Hepatocyte (in vitro differentiated cells): ENCODE measurements around the gene FOXM1. TPM values are rescaled to one million over a fixed set of nuclear protein-coding genes. Genes with fewer than 3 reads are reported as not detected.

ENCODE experiments used
- DNase-seq: peaks from one replicate; pipeline ENCODE4 v3.0.0-alpha.2; 2016; ENCODE audit warnings: low spot score
- H2AFZ ChIP-seq: fragments of 200-600 bp; sonication (generic); 2 replicates; pipeline ENCODE4 v1.6.0; 2016; ENCODE audit warnings: antibody characterized with exemption, mild to moderate bottlenecking
- H3K27ac ChIP-seq: fragments of 200-600 bp; sonication (generic); 2 replicates; pipeline ENCODE4 v1.5.1; 2016; ENCODE audit warnings: mild to moderate bottlenecking
- H3K27me3 ChIP-seq: fragments of 200-600 bp; sonication (generic); 2 replicates; pipeline ENCODE4 v1.6.1; 2016
- H3K36me3 ChIP-seq: fragments of 200-600 bp; sonication (generic); replicated peaks from 2 replicates; pipeline ENCODE4 v1.5.1; 2016; ENCODE audit warnings: low read depth; ENCODE audit not compliant: insufficient read depth
- H3K4me1 ChIP-seq: fragments of 200-600 bp; sonication (generic); 2 replicates; pipeline ENCODE4 v1.5.1; 2016; ENCODE audit warnings: mild to moderate bottlenecking, moderate library complexity; ENCODE audit not compliant: insufficient read depth
- H3K4me2 ChIP-seq: fragments of 200-600 bp; sonication (generic); 2 replicates; pipeline ENCODE4 v1.6.0; 2016
- H3K4me3 ChIP-seq: fragments of 200-600 bp; sonication (generic); 2 replicates; pipeline ENCODE4 v1.5.1; 2016; ENCODE audit warnings: mild to moderate bottlenecking
- H3K79me2 ChIP-seq: fragments of 200-600 bp; sonication (generic); 2 replicates; pipeline ENCODE4 v1.6.0; 2017; ENCODE audit warnings: mild to moderate bottlenecking
- H3K9me2 ChIP-seq: fragments of 200-600 bp; sonication (generic); replicated peaks from 2 replicates; pipeline ENCODE4 v1.6.0; 2017; ENCODE audit warnings: mild to moderate bottlenecking; ENCODE audit not compliant: insufficient read depth
- H3K9me3 ChIP-seq: fragments of 200-600 bp; sonication (generic); 2 replicates; pipeline ENCODE4 v1.5.1; 2016; ENCODE audit warnings: low read depth, mild to moderate bottlenecking
- H4K20me1 ChIP-seq: fragments of 200-600 bp; sonication (generic); 2 replicates; pipeline ENCODE4 v1.6.0; 2016; ENCODE audit warnings: mild to moderate bottlenecking; ENCODE audit not compliant: insufficient read depth, poor library complexity, severe bottlenecking
- EZH2 ChIP-seq: fragments of 200-600 bp; sonication (generic); IDR thresholded peaks from 2 replicates; pipeline ENCODE4 v1.6.1; 2016; ENCODE audit warnings: antibody characterized with exemption, mild to moderate bottlenecking, borderline replicate concordance
- EZH2phosphoT487 ChIP-seq: fragments of 200-600 bp; sonication (generic); IDR thresholded peaks from one replicate; pipeline ENCODE4 v1.6.1; 2018; ENCODE audit warnings: antibody characterized with exemption, mild to moderate bottlenecking, low read depth, moderate library complexity; ENCODE audit not compliant: unreplicated experiment, severe bottlenecking
- WGBS: methylation state at CpG from one replicate; pipeline ENCODE4 v1.1.6; 2016; ENCODE audit warnings: low lambda C conversion rate; ENCODE audit errors: missing lambda C conversion rate; 5-methylcytosine and 5-hydroxymethylcytosine counted together
- polyA plus RNA-seq: library from polyadenylated mRNA; unstranded; fragments of >200 nt; fragmentation: Nextera tagmentation; extraction: Ambion mirVana; gene quantifications from 2 replicates; pipeline ENCODE4 v1.2.1, GENCODE V29; 2016
- total RNA-seq: library from RNA; depleted of rRNA; stranded (reverse); fragments of >200 nt; gene quantifications from 2 replicates; pipeline ENCODE4 v1.2.3, GENCODE V29; 2014
- TF ChIP-seq, protein P1 (sequence below): fragments of 200-600 bp; sonication (generic); IDR thresholded peaks from 2 replicates; pipeline ENCODE4 v1.5.1; 2016; ENCODE audit warnings: antibody characterized with exemption, mild to moderate bottlenecking; ENCODE audit not compliant: poor library complexity

FOXM1 gene
- total and polyA plus RNA-seq, 2 experiments from 2014 or later = 6.8 to 11.0 TPM

DNA sequence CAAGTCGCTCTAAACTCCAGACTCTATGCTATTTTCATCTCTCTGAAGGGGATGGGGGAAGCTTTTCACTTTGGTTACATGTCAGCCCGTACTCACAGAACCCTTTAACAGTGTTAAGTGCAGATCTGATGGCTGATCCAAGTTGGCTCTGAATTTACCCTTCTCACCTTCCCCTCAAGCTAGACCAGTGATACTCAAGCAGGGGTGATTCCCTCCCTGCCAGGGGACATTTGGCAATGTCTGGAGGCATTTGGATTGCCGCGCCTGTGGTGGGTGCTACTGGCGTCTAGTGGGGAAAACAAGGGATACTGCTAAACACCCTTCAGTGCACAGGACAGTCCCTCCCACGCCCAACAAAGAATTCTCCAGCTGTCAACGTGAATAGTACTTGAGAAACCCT is 14.1 kb downstream of the FOXM1 start:
- Histone ChIP-seq H2AFZ (no peak overlapping the region), H3K4me3 (no peak overlapping the region), H3K27ac (no peak overlapping the region), H3K79me2 (no peaks in the 10 kb centered on the region), H3K9me2 (no peaks in the 10 kb centered on the region), H3K4me1 (no peaks in the 10 kb centered on the region), H3K27me3 (no peaks in the 10 kb centered on the region), H4K20me1 (no peaks in the 10 kb centered on the region), H3K9me3 (no peaks in the 10 kb centered on the region), H3K36me3 (no peaks in the 10 kb centered on the region), H3K4me2 (no peak overlapping the region)
- DNase-seq = no peak
- 97% methylated on average over 7 of the region's 7 CpGs for WGBS
- TF ChIP-seq EZH2phosphoT487 (no peak), EZH2 (no peak)
- TF ChIP-seq, protein P1, sequence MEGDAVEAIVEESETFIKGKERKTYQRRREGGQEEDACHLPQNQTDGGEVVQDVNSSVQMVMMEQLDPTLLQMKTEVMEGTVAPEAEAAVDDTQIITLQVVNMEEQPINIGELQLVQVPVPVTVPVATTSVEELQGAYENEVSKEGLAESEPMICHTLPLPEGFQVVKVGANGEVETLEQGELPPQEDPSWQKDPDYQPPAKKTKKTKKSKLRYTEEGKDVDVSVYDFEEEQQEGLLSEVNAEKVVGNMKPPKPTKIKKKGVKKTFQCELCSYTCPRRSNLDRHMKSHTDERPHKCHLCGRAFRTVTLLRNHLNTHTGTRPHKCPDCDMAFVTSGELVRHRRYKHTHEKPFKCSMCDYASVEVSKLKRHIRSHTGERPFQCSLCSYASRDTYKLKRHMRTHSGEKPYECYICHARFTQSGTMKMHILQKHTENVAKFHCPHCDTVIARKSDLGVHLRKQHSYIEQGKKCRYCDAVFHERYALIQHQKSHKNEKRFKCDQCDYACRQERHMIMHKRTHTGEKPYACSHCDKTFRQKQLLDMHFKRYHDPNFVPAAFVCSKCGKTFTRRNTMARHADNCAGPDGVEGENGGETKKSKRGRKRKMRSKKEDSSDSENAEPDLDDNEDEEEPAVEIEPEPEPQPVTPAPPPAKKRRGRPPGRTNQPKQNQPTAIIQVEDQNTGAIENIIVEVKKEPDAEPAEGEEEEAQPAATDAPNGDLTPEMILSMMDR = no peak

DNA sequence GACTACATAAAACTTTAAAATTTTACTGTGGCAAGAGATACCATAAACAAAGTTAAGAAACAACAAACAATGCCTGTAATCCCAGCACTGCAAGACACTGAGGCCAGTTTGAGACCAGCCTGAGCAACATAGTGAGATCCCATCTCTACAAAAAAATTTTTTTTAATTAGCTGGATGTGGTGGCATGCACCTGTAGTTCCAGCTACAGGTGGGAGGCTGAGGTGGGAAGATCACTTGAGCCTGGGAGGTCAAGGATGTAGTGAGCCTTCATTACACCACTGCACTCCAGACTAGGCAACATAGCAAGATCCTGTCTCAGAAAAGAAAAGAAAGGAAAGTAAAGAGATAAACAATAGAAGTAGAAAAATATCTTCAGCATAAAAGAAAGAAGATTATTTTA is 16.8 kb downstream of the FOXM1 start:
- DNase-seq = no peak
- TF ChIP-seq EZH2phosphoT487 (no peak), EZH2 (no peak)
- TF ChIP-seq, protein P1 = no peak
- no peaks in the 10 kb centered on the region for H4K20me1 ChIP-seq
- H3K9me2 ChIP-seq = no peaks in the 10 kb centered on the region
- no peaks in the 10 kb centered on the region for H3K79me2 ChIP-seq
- H3K4me1 ChIP-seq = no peaks in the 10 kb centered on the region
- no peak overlapping the region for H3K4me2 ChIP-seq
- H2AFZ ChIP-seq = no peak overlapping the region
- no peaks in the 10 kb centered on the region for H3K9me3 ChIP-seq
- no peaks in the 10 kb centered on the region for H3K36me3 ChIP-seq
- H3K27me3 ChIP-seq = no peaks in the 10 kb centered on the region
- H3K4me3 ChIP-seq = no peak overlapping the region
- H3K27ac ChIP-seq = no peak overlapping the region

DNA sequence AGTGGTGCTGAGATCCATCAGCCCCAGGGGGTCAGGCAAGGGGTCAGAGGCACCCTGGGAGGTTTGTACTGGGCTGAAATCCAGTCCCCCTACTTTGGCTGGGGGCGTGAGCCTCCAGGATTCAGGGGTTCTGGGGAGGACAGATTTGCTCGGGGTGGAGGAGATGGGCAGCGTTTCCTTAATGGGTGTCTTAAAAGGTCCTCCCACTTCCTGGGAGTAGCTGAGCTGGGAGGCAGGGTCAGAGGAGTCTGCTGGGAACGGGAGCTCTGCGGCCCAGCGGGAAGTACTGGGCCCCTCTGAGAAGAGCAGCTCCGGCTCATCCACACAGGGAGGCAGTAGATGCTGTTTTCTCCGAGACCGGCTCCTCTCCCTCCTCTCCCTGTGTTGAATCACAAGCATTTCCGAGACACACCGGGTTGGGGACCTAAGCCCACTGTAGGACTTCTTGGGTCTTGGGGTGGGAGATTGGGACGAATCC is 18.0 kb downstream of the FOXM1 start:
- Histone ChIP-seq H2AFZ (no peak overlapping the region), H3K9me2 (no peaks in the 10 kb centered on the region), H3K4me2 (no peak overlapping the region), H3K27ac (no peak overlapping the region), H3K9me3 (no peaks in the 10 kb centered on the region), H3K79me2 (no peaks in the 10 kb centered on the region), H3K4me3 (no peak overlapping the region), H3K27me3 (no peaks in the 10 kb centered on the region), H4K20me1 (no peaks in the 10 kb centered on the region), H3K36me3 (no peaks in the 10 kb centered on the region), H3K4me1 (no peaks in the 10 kb centered on the region)
- 94% methylated on average over 12 of the region's 12 CpGs for WGBS
- DNase-seq = no peak
- TF ChIP-seq, protein P1 = no peak
- no peak for TF ChIP-seq EZH2
- TF ChIP-seq EZH2phosphoT487 = no peak

DNA sequence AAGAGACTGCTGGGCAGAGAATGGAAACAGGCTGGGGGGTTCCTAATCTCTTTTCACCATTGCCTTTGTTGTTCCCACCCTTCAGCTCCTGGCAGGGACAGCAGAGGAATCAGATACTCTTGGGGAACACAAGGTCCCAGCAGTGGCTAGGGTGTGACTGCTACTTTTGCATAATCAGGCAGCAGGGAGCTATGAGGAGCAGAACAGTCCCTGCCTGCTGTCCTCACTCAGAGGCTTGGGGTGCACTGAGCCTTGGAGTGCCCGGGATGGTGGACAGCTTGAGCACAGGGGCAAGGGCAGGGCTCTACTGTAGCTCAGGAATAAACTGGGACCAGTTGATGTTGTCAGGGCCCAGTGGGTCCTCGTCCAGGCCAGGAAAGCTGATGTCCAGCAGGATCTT is 18.6 kb downstream of the FOXM1 start:
- no peak for DNase-seq
- no peak overlapping the region for H3K27ac ChIP-seq
- H3K27me3 ChIP-seq = no peaks in the 10 kb centered on the region
- no peaks in the 10 kb centered on the region for H3K36me3 ChIP-seq
- TF ChIP-seq, protein P1 = no peak
- no peak for TF ChIP-seq EZH2
- TF ChIP-seq EZH2phosphoT487 = no peak
- WGBS = 92% methylated on average over 2 of the region's 2 CpGs
- H3K4me1 ChIP-seq = no peaks in the 10 kb centered on the region
- no peak overlapping the region for H3K4me2 ChIP-seq
- H3K4me3 ChIP-seq = no peak overlapping the region
- no peaks in the 10 kb centered on the region for H3K9me2 ChIP-seq
- no peak overlapping the region for H2AFZ ChIP-seq
- H3K79me2 ChIP-seq = no peaks in the 10 kb centered on the region
- H4K20me1 ChIP-seq = no peaks in the 10 kb centered on the region
- H3K9me3 ChIP-seq = no peaks in the 10 kb centered on the region
